GM20000 (cell line): ENCODE data around the gene SH3BP4.

Experiments
- DNase-seq: peaks from one replicate; pipeline ENCODE4 v3.0.0; 2012; ENCODE audit warnings: low spot score
- CTCF ChIP-seq: IDR thresholded peaks from 2 replicates; pipeline ENCODE4 v1.5.1; 2012; ENCODE audit warnings: mild to moderate bottlenecking, control low read depth; ENCODE audit errors: extremely low read depth, missing control alignments

SH3BP4 gene

GRCh38 chr2:235070063-235070706 lies 118.4 kb downstream of the SH3BP4 start:
- DNase-seq: no peak
- no peak for TF ChIP-seq CTCF

DNA sequence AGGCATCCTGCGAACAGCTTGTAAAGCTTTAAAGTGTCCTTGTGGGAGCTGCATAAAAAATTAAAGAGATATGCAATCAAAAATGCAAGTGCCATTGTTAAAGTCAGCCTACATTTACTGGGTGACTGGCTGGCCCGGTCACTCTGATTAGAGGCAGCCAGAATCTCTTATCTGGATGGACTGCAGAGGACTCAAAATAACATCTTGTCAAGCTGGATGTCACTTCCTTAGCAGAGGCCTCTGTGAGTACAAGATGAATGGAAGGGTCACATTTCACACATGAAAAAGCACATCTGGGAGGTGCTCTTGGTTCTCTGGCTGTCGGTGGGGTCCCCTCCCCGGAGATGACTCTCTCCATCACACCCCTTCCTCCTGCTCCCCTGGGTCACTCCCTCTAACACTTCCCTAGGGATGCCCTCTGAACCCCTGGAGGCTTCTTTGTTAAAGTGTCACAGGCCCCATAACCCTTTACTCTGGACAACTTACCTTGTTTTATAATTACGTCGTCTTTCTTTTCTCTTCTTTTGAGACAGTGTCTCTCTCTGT lies 122.1 kb downstream of the SH3BP4 start:
- no peak for TF ChIP-seq CTCF
- no peak for DNase-seq

DNA sequence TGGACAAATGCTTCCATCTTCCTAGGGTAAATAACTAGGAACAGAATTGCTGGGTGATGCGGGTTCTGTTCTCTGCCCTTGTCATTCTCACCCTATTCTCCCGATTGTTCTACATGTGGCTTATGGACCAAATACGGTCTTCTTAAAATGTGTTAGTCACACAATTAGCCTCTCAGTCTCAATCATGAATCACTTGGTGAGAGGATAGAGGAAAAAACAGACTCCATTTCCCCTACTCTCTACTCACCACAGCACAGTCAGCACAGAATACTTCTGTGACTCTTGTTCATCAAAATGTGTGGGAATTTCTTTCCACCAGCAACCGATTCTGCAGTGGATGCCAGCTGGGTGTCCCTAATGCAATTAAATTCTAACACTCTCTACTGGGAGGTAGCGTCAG lies 125.2 kb downstream of the SH3BP4 start:
- DNase-seq: no peak
- TF ChIP-seq CTCF: no peak

GRCh38 chr2:235078182-235078581 lies 126.4 kb downstream of the SH3BP4 start:
- TF ChIP-seq CTCF: no peak
- no peak for DNase-seq

DNA sequence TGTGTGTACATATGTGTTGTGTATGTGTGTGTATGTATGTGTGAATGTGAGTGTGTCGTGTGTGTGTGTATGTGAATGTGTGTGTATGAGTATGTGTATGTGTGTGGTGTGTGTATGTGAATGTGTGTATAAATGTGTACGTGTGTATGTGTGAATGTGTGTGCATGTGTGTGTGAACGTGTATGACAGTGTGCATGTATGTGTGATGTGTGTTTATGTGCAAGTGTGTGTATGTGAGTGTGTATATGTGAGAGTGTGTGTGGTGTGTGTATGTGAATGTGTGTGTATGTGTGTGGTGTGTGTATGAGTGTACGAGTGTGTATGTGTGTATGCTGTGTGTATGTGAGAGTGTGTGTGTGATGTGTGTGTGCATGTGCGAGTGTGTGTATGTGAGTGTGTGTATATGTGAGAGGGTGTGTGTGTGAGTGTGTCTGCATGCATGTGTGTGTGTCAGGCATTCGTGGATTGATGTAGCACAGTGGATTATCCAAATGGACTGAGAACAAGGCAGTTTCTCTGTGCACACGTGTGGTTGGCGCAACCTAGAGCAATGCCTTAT lies 127.2 kb downstream of the SH3BP4 start:
- TF ChIP-seq CTCF: no peak
- DNase-seq: no peak

- no peak for TF ChIP-seq CTCF
- DNase-seq: no peak
These were observed 128.3 kb downstream of the SH3BP4 start for GRCh38 chr2:235080101-235080500.

- TF ChIP-seq CTCF: no peak
- DNase-seq: no peak
These were observed 130.9 kb downstream of the SH3BP4 start for GRCh38 chr2:235082578-235083338.
